H1 (cell line): ENCODE data around the gene TSHR.

Experiments
- CEBPB ChIP-seq: IDR thresholded peaks from 2 replicates; pipeline ENCODE4 v1.6.1; 2012; ENCODE audit warnings: low read depth, low read length
- EGR1 ChIP-seq: IDR thresholded peaks from 2 replicates; pipeline ENCODE4 v1.6.1; 2011; ENCODE audit warnings: low read depth, low read length, borderline replicate concordance
- EZH2 ChIP-seq: fragments of 200-600 bp; sonication (generic); IDR thresholded peaks from 2 replicates; pipeline ENCODE4 v1.7.1; 2012; ENCODE audit warnings: low read depth, mild to moderate bottlenecking, moderate library complexity, low read length, inconsistent platforms; ENCODE audit not compliant: severe bottlenecking
- KDM5A ChIP-seq: fragments of 200-600 bp; IDR thresholded peaks from 2 replicates; pipeline ENCODE4 v1.7.1; 2012; ENCODE audit warnings: mild to moderate bottlenecking, low read length, inconsistent platforms, mixed read lengths
- POLR2AphosphoS5 ChIP-seq: IDR thresholded peaks from 2 replicates; pipeline ENCODE4 v1.6.1; 2011; ENCODE audit warnings: low read depth, low read length
- SIN3A ChIP-seq, 2 experiments: IDR thresholded peaks in 1 of 2; conservative IDR thresholded peaks in 1 of 2; 2 replicates each; pipeline ENCODE4 v1.6.1; 2011 to 2012; ENCODE audit warnings: low read length in 2 of 2, improper control_type of control experiment in 1 of 2, low read depth in 1 of 2, mild to moderate bottlenecking in 1 of 2
- SIRT6 ChIP-seq: IDR thresholded peaks from one replicate; pipeline ENCODE4 v1.7.1; 2012; ENCODE audit warnings: low read length, inconsistent platforms
- USF2 ChIP-seq: IDR thresholded peaks from 2 replicates; pipeline ENCODE4 v1.6.1; 2011; ENCODE audit warnings: low read length, improper control_type of control experiment
- YY1 ChIP-seq: IDR thresholded peaks from 2 replicates; pipeline ENCODE4 v1.6.1; 2011; ENCODE audit warnings: low read depth, mild to moderate bottlenecking, low read length
- TF ChIP-seq, protein P1 (sequence below), 3 experiments: IDR thresholded peaks; 1 replicate in 2 of 3; 2 replicates in 1 of 3; pipeline versions ENCODE4 v1.5.1 to v1.6.1; 2011; ENCODE audit warnings: low read length in 3 of 3, mild to moderate bottlenecking in 3 of 3, inconsistent platforms in 2 of 3, low read depth in 1 of 3, moderate library complexity in 1 of 3; ENCODE audit not compliant: insufficient read depth in 1 of 3; ENCODE audit errors: control extremely low read depth in 1 of 3

GRCh38 chr14:81164167-81164774 lies 208.8 kb downstream of the TSHR start:
- TF ChIP-seq, protein P1, sequence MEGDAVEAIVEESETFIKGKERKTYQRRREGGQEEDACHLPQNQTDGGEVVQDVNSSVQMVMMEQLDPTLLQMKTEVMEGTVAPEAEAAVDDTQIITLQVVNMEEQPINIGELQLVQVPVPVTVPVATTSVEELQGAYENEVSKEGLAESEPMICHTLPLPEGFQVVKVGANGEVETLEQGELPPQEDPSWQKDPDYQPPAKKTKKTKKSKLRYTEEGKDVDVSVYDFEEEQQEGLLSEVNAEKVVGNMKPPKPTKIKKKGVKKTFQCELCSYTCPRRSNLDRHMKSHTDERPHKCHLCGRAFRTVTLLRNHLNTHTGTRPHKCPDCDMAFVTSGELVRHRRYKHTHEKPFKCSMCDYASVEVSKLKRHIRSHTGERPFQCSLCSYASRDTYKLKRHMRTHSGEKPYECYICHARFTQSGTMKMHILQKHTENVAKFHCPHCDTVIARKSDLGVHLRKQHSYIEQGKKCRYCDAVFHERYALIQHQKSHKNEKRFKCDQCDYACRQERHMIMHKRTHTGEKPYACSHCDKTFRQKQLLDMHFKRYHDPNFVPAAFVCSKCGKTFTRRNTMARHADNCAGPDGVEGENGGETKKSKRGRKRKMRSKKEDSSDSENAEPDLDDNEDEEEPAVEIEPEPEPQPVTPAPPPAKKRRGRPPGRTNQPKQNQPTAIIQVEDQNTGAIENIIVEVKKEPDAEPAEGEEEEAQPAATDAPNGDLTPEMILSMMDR (IDR thresholded peaks at IDR 0.05; ENCODE audit: control extremely low read depth in 1 of 3, insufficient read depth in 1 of 3, low read depth in 1 of 3, low read length in 3 of 3), result peak; percentile 71 to 99 (median 92)
- TF ChIP-seq POLR2AphosphoS5, result no peak
- TF ChIP-seq YY1, result peak; percentile 91
- no peak for TF ChIP-seq EZH2
- no peak for TF ChIP-seq KDM5A
- TF ChIP-seq SIRT6, result no peak
- no peak for TF ChIP-seq USF2
- TF ChIP-seq SIN3A (conservative IDR thresholded peaks at IDR 0.05 in 1 of 2, IDR thresholded peaks at IDR 0.05 in 1 of 2; ENCODE audit: low read depth in 1 of 2, low read length in 2 of 2), result no peak
- TF ChIP-seq EGR1, result no peak
- TF ChIP-seq CEBPB, result no peak
